Parathyroid adenoma (tissue), 2 donors: ENCODE measurements around the gene TWIST2.
A peak's percentile ranks its signal among the peaks of the same experiment; 100 is the strongest.

Source experiments
- H2AFZ ChIP-seq: fragments of 300-600 bp; sonication (generic); one replicate; pipeline ENCODE4 v1.7.0; 2017; ENCODE audit warnings: antibody characterized with exemption, mild to moderate bottlenecking
- H3K27ac ChIP-seq: fragments of 300-600 bp; sonication (generic); one replicate; pipeline ENCODE4 v1.7.0; 2017
- H3K27me3 ChIP-seq: fragments of 300-600 bp; sonication (generic); one replicate; pipeline ENCODE4 v1.7.0; 2017; ENCODE audit warnings: low read length; ENCODE audit not compliant: control insufficient read depth, insufficient read depth
- H3K36me3 ChIP-seq: fragments of 300-600 bp; sonication (generic); one replicate; pipeline ENCODE4 v1.7.0; 2017; ENCODE audit warnings: low read length; ENCODE audit not compliant: control insufficient read depth, insufficient read depth
- H3K4me1 ChIP-seq: fragments of 300-600 bp; sonication (generic); one replicate; pipeline ENCODE4 v1.7.0; 2017; ENCODE audit warnings: control low read depth
- H3K4me2 ChIP-seq: fragments of 300-600 bp; sonication (generic); one replicate; pipeline ENCODE4 v1.7.0; 2017; ENCODE audit warnings: low read length
- H3K4me3 ChIP-seq: fragments of 300-600 bp; sonication (generic); one replicate; pipeline ENCODE4 v1.7.0; 2017; ENCODE audit warnings: low read depth, low read length
- H3K79me2 ChIP-seq: fragments of 300-600 bp; sonication (generic); one replicate; pipeline ENCODE4 v1.7.0; 2017; ENCODE audit warnings: control low read depth
- H3K9ac ChIP-seq: fragments of 300-600 bp; sonication (generic); one replicate; pipeline ENCODE4 v1.7.0; 2017; ENCODE audit warnings: mild to moderate bottlenecking
- H3K9me3 ChIP-seq: fragments of 300-600 bp; sonication (generic); one replicate; pipeline ENCODE4 v1.7.0; 2017; ENCODE audit warnings: low read length; ENCODE audit not compliant: control insufficient read depth
- TF ChIP-seq, protein P1 (sequence below): fragments of 300-600 bp; sonication (generic); IDR thresholded peaks from one replicate; pipeline ENCODE4 v1.7.0; 2017; ENCODE audit warnings: antibody characterized with exemption, mild to moderate bottlenecking
- donor health status: primary hyperparathyroidism.

TWIST2 gene

DNA sequence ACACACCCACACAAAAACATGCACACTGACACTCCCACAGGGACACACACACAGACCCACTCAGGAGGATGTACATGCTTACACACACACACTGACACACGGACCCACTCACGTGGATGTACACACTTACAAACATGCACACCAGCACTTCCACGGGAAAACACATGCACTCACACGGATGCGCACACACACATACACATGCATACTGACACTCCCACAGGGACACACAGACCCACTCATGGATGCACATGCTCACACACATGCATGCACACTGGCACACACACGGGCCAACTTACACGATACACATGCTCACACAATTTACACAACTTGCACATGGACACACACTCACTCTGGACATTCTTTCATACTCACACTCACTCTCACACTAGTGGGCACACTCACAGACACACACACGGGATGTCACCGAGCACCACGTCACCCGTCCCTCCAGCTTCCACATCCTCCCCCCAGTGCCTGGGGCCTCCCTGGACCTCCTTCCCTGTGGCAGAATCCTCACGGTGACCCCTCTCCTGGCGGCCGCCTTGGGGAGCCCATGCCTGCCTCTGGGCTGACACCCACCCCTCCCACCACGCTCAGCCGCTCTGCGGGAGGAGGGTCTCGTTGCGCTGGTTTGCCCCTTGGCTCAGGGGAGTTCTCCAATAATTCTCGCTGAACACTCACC is 58.5 kb downstream of the TWIST2 start:
- Histone ChIP-seq H3K36me3 (no peaks in the 10 kb centered on the region), H3K4me2 (no peak overlapping the region), H3K79me2 (no peaks in the 10 kb centered on the region), H2AFZ (no peak overlapping the region), H3K9me3 (no peaks in the 10 kb centered on the region), H3K27me3 (no peaks in the 10 kb centered on the region), H3K4me3 (no peak overlapping the region), H3K27ac (no peak overlapping the region), H3K4me1 (no peaks in the 10 kb centered on the region), H3K9ac (no peak overlapping the region)
- TF ChIP-seq, protein P1, sequence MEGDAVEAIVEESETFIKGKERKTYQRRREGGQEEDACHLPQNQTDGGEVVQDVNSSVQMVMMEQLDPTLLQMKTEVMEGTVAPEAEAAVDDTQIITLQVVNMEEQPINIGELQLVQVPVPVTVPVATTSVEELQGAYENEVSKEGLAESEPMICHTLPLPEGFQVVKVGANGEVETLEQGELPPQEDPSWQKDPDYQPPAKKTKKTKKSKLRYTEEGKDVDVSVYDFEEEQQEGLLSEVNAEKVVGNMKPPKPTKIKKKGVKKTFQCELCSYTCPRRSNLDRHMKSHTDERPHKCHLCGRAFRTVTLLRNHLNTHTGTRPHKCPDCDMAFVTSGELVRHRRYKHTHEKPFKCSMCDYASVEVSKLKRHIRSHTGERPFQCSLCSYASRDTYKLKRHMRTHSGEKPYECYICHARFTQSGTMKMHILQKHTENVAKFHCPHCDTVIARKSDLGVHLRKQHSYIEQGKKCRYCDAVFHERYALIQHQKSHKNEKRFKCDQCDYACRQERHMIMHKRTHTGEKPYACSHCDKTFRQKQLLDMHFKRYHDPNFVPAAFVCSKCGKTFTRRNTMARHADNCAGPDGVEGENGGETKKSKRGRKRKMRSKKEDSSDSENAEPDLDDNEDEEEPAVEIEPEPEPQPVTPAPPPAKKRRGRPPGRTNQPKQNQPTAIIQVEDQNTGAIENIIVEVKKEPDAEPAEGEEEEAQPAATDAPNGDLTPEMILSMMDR: no peak

- Histone ChIP-seq H3K79me2 (no peaks in the 10 kb centered on the region), H3K27me3 (no peaks in the 10 kb centered on the region), H3K27ac (no peak overlapping the region), H3K4me1 (no peaks in the 10 kb centered on the region), H2AFZ (no peak overlapping the region), H3K4me3 (no peak overlapping the region), H3K9me3 (no peaks in the 10 kb centered on the region), H3K4me2 (no peak overlapping the region), H3K36me3 (no peaks in the 10 kb centered on the region), H3K9ac (no peak overlapping the region)
- TF ChIP-seq, protein P1: no peak
These were observed 59.2 kb downstream of the TWIST2 start for GRCh38 chr2:238906936-238907716.

GRCh38 chr2:238907717-238908173 is 59.9 kb downstream of the TWIST2 start:
- H3K9ac ChIP-seq: no peak overlapping the region
- H3K27me3 ChIP-seq: no peaks in the 10 kb centered on the region
- H3K36me3 ChIP-seq: no peaks in the 10 kb centered on the region
- no peak overlapping the region for H3K4me2 ChIP-seq
- H3K4me3 ChIP-seq: no peak overlapping the region
- no peak overlapping the region for H2AFZ ChIP-seq
- no peaks in the 10 kb centered on the region for H3K79me2 ChIP-seq
- H3K4me1 ChIP-seq: no peaks in the 10 kb centered on the region
- no peak overlapping the region for H3K27ac ChIP-seq
- TF ChIP-seq, protein P1: no peak
- no peaks in the 10 kb centered on the region for H3K9me3 ChIP-seq

GRCh38 chr2:238908960-238909951 is 61.4 kb downstream of the TWIST2 start:
- Histone ChIP-seq H3K9ac (no peak overlapping the region), H3K4me2 (no peak overlapping the region), H3K79me2 (no peaks in the 10 kb centered on the region), H3K9me3 (no peaks in the 10 kb centered on the region), H3K4me3 (no peak overlapping the region), H2AFZ (peak overlapping the region; percentile 50), H3K36me3 (no peaks in the 10 kb centered on the region), H3K27me3 (no peaks in the 10 kb centered on the region), H3K4me1 (no peaks in the 10 kb centered on the region), H3K27ac (no peak overlapping the region)
- TF ChIP-seq, protein P1: no peak
